OCI-LY7 (cell line): ENCODE data around the gene BAG1.

Source experiments
- CTCF ChIP-seq: fragments of 200-600 bp; sonication (generic); conservative IDR thresholded peaks from 2 replicates; pipeline ENCODE4 v1.5.1; 2014; ENCODE audit warnings: mild to moderate bottlenecking, antibody characterized with exemption, low read length, moderate library complexity, mixed read lengths
- EZH2phosphoT487 ChIP-seq: fragments of 200-600 bp; sonication (generic); IDR thresholded peaks from 2 replicates; pipeline ENCODE4 v1.6.1; 2018; ENCODE audit warnings: low read depth, borderline replicate concordance, mild to moderate bottlenecking, mixed run types, antibody characterized with exemption, low read length, moderate library complexity, mixed read lengths

- TF ChIP-seq CTCF = no peak
- TF ChIP-seq EZH2phosphoT487 = no peak
Measured at GRCh38 chr9:33273266-33273971, 8.9 kb upstream of the BAG1 start.
